ENCODE data around the gene GAS7.

Gene GAS7

GRCh38 chr17:10130263-10130662, 68.1 kb downstream of the GAS7 start:
- DNase-seq, result no peak

- DNase-seq, result peak; percentile 45
Observed at GRCh38 chr17:10127819-10128425, 70.5 kb downstream of the GAS7 start.

- DNase-seq, result no peak
Observed at GRCh38 chr17:10126616-10127501, 71.5 kb downstream of the GAS7 start.

GRCh38 chr17:10126276-10126615, 72.2 kb downstream of the GAS7 start:
- DNase-seq, result no peak

GRCh38 chr17:10125531-10126275, 72.7 kb downstream of the GAS7 start:
- no peak for DNase-seq

GRCh38 chr17:10123093-10123492, 75.3 kb downstream of the GAS7 start:
- DNase-seq, result no peak

GRCh38 chr17:10121971-10122707, 76.3 kb downstream of the GAS7 start:
- peak; percentile 76 for DNase-seq

- DNase-seq, result no peak
Observed at GRCh38 chr17:10120749-10121148, 77.7 kb downstream of the GAS7 start.

GRCh38 chr17:10120109-10120485, 78.3 kb downstream of the GAS7 start:
- no peak for DNase-seq

- no peak for DNase-seq
Observed at GRCh38 chr17:10119203-10120108, 79.0 kb downstream of the GAS7 start.

GRCh38 chr17:10118788-10119130, 79.6 kb downstream of the GAS7 start:
- DNase-seq, result peak; percentile 87

GRCh38 chr17:10117581-10118001, 80.8 kb downstream of the GAS7 start:
- peak; percentile 82 for DNase-seq

GRCh38 chr17:10116753-10117420, 81.5 kb downstream of the GAS7 start:
- DNase-seq, result peak; percentile 88

- DNase-seq, result no peak
Observed at GRCh38 chr17:10116267-10116666, 82.1 kb downstream of the GAS7 start.

GRCh38 chr17:10115536-10115932, 82.9 kb downstream of the GAS7 start:
- no peak for DNase-seq

- no peak for DNase-seq
Observed at GRCh38 chr17:10114931-10115535, 83.4 kb downstream of the GAS7 start.

GRCh38 chr17:10112962-10113361, 85.4 kb downstream of the GAS7 start:
- no peak for DNase-seq

- no peak for DNase-seq
Observed at GRCh38 chr17:10111907-10112452, 86.4 kb downstream of the GAS7 start.

- no peak for DNase-seq
Observed at GRCh38 chr17:10109146-10109545, 89.3 kb downstream of the GAS7 start.

GRCh38 chr17:10107316-10108165, 90.9 kb downstream of the GAS7 start:
- DNase-seq, result no peak

All from NCI-H524 treated with DMSO at 0.1 percent for 48 hours (cell line).